Measurements from ENCODE around the gene PRR29.
"Not testable (repeated sequence)": the region's sequence is repeated elsewhere in the genome, so short reads cannot be mapped to it uniquely, and the experiment has no call there.

Gene PRR29

DNA sequence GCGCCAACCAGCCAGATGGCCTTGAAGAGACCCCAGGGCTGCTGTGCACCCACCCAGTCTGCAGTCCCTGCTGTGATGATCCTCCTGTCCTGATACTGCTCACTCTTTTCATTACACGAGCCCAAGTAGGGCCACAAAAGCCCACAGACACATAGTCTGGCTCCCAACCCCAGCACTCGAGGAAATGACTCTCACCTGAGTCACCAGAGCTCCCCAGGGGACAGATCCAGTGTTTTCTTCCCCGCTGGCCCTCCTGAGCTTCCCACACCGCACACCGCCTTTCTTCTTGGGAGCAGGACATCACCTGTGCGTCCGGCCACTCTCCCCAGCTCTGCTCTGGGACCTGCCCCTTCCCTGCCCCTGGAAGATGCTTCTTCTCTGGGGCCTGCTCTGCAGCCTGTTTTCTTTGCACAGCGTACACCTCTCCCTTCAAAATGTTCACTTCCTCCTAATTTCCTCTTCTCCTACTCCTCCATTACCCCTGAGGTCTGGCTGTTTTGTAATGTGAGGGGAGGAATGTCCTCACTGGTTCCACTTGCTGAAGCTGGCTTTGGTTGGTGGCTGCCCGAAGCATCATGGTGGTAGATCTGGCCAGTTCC is 23.5 kb upstream of the PRR29 start:
- DNase-seq (ENCODE audit: low read depth in 3 of 3), result no peak

DNA sequence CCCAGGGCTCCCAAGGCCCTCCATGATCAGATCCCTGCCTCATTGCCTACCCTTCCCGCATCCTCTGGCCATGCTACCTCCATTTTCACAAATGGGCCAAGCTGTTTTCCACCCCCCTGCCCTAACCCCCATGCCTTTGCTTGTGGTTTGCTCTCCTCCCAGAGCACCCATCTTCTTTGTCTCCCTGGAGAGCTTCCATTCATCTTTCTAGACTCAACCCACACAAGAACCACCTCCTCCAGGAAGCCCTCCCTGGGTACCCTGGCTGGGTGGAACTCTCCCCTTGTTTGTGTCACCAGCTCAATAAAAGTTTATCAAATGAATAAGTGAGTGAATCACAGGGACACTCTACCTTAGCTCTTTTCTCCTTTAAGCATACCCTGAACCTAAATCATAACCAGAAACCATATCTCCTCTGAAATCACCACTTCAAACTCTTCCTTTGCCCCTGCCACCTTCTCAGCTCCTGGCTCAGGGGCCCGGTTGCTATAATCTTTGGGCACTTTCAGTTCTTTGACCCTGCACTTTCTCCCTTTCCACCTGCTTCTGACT is 22.5 kb upstream of the PRR29 start:
- no peak for DNase-seq (ENCODE audit: low read depth in 3 of 3)

DNA sequence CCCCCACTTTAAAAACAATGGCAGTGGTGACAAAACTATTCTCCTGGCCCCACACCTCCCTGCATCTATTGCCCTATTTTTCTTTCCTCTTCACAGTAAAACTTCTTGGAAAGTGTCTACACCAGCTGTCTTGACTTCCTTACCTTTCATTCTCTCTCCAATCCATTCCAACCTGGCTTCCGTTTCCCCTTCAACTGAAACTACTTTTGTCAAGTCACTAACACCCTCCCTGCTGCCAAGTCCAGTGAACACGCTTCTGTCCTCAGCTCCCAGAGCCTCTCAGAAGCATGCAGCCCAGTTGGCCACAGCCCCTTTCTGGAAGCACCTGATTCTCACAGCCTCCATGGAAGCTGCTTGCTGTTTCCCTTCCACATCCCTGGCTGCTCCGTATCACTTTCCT is 21.4 kb upstream of the PRR29 start:
- no peak for DNase-seq (ENCODE audit: low read depth in 3 of 3)

DNA sequence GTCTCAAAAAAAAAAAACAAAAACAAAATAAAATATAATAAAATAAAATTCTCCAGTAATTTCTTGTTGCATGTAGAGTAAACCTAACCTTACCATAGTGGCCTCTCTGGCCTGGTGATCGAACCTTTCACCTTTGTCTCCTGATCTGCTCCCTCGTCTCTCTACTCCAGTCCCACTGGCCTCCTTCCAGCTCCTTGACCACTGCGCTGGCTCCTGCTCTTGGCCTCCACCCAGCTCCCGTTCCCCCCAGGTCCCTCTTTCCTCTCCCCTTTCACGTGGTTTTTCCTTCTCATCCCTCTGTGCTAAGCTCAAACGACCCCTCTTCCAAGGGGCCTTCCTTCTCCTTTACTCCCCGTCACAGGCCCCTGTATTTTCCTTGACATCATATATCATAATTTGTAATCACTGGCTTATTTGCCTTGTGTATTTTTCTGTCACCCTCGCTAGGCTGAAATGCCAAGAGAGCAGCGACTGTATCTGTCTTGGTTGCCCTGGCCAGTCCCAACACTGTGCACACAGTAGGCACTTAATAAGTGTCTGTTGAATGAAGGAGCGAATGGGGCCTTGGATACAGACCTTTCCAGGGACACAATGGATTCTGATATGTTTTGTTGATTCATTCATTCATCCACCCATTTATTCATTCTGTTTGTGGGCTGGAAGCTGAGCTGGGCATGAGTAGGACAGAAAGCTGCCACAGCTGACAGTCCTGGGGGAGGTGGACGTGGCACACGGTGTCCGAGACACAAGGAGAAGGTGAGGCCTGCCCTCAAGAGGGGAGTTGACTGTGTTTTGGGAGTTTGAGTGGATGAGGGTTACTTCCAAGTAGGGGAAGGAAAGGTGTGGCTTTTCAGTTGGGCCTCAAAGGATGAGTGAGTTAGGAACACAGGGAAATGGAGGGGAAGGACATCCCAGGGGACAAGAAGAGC is 19.6 kb upstream of the PRR29 start:
- DNase-seq (ENCODE audit: low read depth in 3 of 3), result no peak

DNA sequence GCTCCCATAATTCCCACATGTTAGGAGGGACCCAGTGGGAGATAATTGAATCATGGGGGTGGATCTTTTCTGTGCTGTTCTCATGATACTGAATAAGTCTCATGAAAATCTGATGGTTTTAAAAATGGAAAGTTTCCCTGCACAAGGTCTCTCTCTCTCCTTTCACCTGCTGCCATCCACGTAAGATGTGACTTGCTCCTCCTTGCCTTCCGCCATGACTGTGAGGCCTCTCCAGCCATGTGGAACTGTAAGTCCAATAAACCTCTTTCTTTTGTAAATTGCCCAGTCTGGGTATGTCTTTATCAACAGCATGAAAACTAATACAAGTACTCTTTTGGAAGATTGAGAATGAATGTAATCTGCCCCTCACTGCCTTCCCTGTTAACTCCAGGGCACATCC is 15.5 kb upstream of the PRR29 start:
- not testable (repeated sequence) for DNase-seq (ENCODE audit: low read depth in 3 of 3)

DNA sequence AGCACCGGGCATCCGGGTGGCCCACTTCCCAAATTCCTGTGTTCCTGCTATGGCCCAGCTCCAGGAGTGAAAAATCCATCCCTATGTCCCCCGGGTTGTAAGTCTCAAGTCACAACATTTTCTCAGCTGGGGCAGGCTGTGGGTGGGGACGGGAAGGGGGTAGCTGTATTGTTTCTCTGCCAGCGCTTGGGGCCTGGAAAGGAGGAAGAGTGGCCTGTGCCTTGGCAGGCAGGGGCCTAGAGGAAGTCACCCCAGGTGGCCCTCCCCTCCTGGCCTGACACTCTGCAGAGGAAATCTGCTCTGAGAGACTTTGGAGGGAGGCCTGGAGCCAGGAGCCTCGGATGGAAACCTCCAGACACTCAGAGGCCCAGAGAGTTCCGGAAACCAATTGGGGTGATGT is 14.8 kb upstream of the PRR29 start:
- DNase-seq (ENCODE audit: low read depth in 3 of 3), result no peak

DNA sequence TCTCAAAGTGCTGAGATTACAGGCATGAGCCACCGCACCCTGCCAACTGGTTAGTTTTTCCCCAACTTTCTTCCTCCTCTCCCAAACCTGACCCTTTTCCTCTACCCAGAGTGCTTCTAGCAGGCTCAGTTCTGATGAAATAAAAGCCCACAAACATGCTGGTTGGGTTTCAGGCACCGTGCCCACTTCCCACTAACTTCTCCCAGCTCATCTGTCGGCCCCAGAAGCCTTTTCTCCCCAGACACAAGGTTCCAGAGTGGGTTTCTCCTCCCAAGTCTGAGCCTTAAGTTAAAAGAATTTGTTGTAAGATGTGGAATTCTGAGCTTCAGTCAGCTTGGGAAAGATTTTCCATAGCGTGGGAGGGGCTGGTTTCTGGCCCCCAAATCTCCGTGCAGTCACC is 13.9 kb upstream of the PRR29 start:
- DNase-seq (ENCODE audit: low read depth in 3 of 3), result no peak

DNA sequence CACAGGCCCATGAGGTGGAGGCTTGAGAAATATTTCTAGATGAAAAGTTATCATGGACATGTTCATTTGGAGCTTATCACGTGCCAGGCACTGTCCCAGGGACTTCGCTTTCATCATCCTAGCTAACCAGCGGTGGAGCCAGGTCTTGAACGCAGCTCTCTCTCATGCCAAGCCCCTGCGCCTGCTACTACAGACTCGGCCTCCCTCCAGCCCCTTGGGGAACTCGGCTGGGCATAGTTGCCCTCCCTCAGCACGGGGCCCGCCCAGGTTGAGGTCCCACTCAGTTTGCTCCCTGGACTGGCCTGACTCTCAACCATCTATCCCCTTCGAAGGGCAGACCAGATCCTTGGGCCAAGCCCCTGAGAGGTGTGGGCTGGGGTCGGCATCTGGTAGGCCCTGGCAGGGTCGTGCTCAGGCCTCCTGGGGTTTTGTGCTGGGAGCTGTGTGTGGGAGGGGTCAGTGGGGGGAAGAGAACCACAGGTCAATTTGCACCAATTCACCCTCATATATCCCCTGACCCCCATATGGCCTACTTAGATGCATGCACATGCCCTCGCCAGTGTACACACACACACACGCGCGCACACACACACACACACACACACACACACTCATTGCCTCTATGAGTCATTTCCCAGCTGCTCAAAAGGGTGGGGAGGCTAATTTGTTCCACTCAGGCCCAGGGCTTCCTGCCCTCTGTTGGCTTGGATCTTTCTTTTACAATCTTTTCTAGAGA is 13.3 kb upstream of the PRR29 start:
- DNase-seq (ENCODE audit: low read depth in 3 of 3), result peak in 2 of 3 experiments; percentile 22 to 49

DNA sequence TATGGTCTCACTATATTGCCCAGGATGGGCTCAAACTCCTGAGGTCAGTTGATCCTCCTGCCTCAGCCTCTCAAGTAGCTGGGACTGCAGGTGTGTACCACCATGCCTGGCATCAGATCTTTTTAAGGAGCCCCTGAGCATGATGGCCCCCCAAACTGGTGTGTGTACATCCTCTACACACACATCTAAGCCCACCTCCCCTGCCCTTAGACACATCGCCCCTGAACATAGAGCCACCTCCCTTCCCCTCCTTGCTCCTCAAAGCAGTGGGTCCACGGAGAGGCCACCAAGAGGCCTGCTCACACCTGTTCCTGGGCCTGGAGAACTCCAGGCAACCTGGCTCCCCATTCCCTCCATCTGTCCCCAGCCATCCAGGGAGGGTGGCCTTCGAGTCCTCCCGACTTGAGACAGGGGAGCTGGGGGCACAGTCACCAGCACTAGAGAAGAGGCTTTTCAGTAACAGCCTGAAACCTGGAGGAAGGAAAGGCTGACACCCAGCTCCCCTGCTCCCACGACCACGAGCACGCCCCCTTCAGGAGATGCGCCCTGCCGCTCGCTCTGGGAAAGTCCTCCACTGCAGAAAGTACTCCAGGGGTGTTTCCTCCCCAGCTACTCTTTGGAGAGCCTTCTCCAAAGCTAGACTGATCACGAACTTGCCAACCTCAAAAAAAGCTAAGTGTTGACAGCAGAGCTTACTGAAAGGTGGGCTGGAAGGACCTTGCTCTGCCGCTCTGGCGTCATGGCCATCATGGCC is 12.6 kb upstream of the PRR29 start:
- no peak for DNase-seq (ENCODE audit: low read depth in 3 of 3)

DNA sequence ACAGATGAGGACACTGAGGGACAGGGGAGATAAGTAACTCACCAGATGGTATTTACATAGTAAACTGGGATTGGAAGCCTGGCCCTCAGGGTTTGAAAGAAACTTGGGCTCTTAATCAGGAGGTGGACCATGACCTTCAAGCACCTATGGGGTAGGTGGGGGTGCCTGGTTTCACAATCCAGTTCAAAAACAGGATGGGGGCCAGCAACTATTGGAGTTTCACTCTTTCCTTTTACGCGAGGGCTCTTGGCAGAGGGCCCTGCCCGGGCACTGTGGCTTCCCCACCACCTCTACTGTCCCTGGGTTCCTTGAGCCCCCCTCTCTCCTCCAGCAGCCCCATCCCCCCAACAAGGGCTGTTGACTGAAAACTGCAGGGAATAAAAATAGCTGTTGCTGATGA is 11.3 kb upstream of the PRR29 start:
- DNase-seq (ENCODE audit: low read depth in 3 of 3), result no peak

DNA sequence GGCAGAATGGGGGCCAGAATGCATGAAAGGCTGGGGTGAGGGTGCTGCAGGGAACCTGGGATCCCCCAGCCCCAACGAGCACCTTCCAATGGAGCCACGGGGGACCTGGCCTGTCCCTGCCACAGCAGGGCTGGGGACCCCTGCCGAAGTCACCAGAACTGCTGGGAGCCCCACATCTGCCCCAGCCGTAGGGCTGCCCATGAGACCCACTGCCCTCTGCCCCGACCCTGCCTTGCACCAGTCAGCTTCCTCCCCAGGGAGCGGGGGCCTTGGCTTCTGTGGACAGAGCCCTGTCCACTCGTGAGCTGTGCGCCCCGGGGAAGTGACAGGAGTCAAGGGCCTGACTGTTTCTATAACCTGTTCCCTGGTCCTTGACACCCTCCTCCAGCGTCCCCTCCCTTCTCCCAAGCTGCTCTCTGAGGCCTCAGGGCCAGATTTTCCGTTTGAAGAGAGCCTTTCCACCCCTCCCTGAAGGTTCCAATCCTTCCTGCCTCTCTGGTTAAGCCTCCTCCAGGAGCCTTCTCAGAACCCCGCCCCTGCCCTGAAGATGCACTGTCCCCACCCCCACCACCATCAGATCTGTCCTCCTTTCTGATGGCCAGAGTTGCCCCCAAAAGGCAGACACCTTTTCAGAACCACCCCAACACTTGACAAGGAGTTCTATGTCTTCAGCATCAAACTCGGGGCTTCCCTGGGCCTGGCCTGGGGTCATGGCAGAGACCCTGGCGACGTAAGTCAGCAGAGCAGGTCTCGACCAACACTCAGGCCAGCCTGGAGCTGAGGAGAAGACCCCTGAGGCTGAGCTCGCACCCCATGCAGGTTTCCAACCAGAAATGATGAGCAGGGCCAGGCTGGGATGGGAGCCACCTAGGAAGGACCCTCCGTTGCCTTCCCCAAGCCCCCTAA is 10.7 kb upstream of the PRR29 start:
- no peak for DNase-seq (ENCODE audit: low read depth in 3 of 3)

DNA sequence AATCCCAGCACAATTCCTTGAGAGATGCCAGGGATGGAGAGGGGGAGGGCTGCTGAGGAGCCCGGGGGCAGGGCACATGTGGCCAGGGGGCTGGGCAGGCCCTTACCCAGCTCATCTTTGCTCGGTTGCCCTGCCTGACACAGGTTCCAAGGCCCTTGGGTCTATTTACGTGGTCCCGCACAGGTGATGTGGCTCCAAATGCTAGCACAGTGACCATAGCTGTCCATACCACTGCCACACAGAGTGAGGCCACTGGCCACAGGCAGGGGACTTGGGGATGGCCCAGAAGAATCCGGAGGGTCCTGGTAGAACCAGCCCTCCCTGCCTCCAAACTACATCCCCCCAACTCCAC is 10.0 kb upstream of the PRR29 start:
- no peak for DNase-seq (ENCODE audit: low read depth in 3 of 3)

DNA sequence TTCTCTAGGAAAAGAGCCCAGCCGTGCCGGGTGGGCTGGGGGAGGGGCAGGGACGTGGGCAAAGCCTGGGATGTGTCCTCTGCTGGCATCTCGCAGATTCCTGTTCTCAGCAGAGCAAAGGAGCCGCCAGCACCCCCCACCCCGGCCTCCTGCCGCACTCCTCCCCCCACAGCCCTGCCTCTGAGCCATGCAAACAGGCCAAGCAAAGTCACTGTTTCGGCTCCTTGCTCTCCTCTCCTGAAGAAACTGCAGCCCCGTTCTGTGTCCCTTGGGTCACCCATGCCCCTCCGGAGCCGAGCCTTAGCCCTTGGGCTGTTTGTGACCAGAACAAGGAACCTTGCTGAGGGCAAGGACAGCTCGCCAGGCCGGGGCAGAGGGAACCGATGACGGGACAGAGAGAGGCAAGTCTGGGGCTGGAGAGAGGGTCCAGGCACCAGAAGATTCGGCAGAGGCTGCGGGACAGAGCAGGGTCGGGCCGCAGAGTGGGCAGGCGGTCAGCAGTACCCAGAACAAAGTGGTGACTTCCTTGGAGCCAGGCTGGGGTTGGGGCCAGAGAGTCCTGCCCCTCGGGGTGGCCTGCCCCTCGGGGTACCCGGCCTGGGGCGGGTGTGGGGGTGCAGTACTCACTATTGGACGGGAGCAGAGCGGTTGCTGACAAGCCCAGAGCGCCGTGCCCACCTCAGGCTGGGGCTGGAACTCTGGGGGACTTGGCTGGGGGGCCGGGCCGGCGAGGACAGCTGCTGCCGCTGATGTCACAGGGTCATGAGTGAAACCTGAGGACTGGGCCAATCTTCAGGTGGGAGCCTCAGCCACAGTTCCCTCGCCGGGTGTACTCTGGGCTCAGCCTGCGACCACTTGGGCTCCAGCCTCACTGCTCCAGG is 9.2 kb upstream of the PRR29 start:
- no peak for DNase-seq (ENCODE audit: low read depth in 3 of 3)

DNA sequence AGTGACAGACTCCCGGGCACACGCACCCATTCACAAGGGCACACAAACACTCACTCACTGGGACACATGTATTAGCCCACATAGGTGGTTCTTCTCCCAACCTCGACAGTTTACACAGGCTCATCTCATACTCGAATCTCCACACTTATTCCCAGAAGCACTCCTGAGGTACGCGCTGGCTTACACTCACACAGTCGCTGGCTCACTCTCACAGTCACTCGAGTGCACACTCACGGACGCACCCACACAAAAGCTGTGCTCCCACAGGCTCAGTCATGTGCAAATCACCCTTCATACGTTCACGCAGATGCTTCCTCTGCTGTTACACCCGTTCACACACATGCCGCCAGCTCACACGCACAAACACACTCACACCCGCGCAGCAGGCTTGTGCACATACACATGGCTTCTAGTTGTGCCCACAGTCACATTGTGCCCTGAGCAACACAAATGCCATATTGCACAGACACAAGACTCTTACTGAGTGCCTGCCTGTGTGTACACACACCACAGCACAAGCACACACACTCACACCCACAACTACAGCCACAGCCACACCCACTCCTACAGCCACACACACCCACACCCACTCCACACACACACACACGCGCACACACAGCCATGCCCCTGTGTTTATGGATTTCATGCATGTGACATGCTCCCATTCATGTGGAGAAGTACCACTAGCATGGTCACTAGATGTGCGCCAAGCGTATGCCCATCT is 8.4 kb upstream of the PRR29 start:
- no peak for DNase-seq (ENCODE audit: low read depth in 3 of 3)

DNA sequence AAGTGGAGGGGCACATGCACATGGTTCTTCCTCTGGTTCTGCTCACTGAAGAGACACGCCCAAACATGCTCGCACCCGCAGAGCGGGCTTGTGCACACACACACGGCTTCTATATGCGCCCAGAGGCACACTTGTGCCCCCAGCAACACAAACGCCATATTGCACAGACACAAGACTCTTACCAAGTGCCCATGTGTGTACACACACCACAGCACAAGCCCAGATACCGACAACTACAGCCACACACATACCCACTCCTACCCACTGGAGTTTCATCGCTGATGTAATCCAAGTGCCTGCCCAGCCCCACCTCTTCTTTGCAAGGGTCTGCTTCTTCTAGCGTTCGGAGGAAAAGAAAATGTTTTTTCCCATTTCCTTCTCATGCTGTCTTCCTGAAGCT is 6.5 kb upstream of the PRR29 start:
- no peak for DNase-seq (ENCODE audit: low read depth in 3 of 3)

DNA sequence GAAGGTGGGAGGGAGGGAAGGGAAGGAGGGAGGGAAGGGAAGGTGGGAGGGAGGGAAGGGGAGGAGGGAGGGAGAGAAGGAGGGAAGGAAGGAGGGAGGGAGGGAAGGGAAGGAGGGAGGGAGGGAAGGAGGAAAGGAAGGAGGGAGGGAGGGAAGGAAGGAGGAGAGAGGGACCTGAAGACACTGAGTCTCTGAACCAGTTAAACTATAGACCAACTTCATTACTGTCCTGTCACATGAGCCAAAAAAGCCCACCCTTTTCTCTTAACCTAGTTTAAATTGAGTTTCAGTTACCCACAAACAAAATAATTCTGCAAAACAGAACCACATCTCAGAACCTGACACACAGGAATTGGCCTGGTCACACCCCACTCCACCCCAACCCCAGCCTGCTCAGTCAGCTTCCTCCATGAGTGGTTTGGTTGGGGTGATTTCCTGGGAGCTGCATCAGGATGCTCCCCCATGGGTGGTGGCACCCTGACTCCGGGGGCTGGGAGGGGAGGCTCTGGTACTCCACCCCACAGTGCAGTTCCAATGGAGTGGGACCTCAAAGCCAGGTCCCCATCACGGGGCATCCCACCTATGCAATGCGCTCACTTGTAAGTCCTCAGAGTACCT is 4.7 kb upstream of the PRR29 start:
- no peak for DNase-seq (ENCODE audit: low read depth in 3 of 3)

DNA sequence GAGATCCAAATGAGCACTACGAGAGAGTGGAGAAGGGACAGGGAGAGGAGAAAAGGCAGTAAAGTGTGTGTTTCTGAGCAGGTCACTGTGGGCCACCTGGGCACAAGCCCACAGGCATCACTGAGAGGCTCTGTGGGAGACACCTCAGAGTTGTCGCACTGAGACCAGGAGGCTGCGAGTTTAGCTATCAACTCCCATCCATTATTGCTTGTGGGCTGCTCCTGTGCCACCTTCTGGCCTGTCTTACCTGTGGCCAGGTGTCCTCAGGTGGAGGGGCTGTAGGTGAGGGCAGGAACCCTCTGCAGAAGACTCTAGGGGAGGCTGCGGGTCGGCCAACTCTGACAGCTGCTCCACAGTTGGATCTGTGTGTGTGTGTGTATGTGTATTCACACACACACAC is 2.5 kb upstream of the PRR29 start:
- DNase-seq (ENCODE audit: low read depth in 3 of 3), result no peak

DNA sequence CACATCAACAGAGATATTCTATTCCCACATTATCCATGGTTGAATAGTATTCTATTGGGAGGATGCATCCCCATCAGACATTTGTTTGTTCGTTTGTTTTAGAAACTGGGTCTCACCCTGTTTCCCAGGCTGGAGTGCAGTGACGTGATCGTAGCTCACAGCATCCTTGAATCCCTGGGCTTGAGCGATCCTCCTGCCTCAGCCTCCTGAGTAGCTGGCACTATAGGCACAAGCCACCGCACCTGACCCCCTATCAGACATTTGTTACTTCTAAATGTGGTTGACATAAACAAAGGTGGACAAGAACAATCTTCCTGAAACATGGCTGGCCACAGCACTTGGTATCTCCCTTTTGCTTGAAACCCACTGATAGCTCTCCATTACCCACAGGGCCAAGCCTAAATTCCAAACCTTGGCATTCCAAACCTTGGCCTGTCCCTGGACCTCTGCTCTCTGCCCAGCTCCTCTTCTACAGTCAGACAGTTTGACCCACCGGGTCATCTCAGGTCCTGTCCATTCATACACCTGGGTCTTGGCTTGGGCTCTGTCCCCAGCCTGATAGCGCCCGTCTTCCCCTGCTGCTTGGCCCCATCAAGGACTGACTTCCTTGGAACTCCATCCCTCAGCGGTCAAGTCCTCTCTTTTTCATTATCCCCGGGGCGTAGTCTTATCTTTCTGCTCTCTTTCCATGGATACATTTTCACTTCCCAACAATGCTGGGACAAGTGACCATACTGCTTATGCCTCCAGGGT is 1.5 kb upstream of the PRR29 start:
- no peak for DNase-seq (ENCODE audit: low read depth in 3 of 3)

Data from stimulated activated CD4-positive, alpha-beta T cell treated with anti-CD3 and anti-CD28 coated beads, TNF-alpha, amount 100 ng/mL, for 4 hours (primary cell).